Stimulated activated CD4-positive, alpha-beta T cell treated with anti-CD3 and anti-CD28 coated beads, Interleukin-4, amount 100 ng/mL, for 1 hour (primary cell): ENCODE measurements around the gene UMODL1.
"Not testable (repeated sequence)": the region's sequence is repeated elsewhere in the genome, so short reads cannot be mapped to it uniquely, and the experiment has no call there.

ENCODE experiments used
- DNase-seq: peaks from one replicate; pipeline ENCODE4 v3.0.0-alpha.2; 2020

The UMODL1 gene

GRCh38 chr21:42102076-42102475 is 31.0 kb downstream of the UMODL1 start:
- no peak for DNase-seq

DNA sequence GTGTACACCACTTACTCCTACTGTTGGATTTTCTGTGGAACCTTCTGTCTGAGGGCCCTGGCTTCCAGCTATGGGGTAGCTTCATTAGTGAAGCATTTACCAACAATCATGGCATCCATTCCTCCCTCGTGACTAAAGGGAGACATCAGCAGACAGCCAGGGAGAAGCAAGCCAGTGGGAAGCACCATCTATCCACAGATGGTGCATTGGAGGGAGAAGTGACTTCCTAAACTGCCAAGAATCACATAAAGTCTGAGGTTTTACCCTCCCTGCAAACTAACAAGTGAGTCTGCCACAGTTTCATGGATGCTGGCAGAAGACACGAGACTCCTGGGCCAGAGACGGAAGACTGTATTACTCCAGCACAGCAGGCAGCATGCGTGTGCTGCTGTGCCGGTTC is 31.4 kb downstream of the UMODL1 start:
- DNase-seq = no peak

DNA sequence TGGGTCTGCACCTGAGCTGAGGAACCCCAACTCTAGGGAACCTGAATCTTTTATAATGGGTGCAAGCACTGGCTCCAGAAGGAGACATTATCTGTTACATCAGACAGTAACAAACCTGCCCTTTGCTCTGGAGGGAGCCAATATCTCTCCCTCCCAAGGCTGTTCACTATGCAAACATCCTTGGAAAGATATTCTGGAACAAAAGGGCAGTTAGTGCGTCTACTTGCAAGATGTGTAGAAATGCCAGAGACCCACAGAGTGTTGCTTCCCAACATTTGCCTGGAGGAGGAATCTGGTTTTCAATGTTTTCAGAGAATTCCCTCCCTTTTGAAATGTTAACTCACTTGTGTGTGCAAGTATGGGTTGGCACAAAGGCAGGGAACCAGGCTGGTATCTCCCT is 31.9 kb downstream of the UMODL1 start:
- no peak for DNase-seq

DNA sequence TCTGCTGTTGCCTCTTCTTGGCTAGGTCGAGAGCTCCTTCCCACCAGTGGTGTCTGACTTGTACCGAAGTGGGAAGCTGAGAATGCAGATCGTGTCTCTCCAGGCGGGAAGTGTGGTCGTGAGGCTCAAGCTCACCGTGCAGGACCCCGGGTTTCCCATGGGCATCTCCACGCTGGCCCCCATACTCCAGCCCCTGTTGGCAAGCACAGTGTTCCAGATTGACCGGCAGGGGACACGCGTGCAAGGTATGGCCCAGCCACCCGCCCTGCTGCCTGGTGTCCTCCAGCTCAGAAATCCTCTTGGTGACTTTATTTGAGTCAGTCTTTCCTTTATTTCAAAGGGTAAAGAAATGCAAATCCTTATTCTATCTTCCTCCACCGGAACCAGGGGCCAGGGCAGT is 32.7 kb downstream of the UMODL1 start:
- DNase-seq = no peak

- DNase-seq = no peak
Observed at GRCh38 chr21:42105476-42106315, 34.6 kb downstream of the UMODL1 start.

GRCh38 chr21:42106425-42106824 is 35.3 kb downstream of the UMODL1 start:
- DNase-seq = no peak

DNA sequence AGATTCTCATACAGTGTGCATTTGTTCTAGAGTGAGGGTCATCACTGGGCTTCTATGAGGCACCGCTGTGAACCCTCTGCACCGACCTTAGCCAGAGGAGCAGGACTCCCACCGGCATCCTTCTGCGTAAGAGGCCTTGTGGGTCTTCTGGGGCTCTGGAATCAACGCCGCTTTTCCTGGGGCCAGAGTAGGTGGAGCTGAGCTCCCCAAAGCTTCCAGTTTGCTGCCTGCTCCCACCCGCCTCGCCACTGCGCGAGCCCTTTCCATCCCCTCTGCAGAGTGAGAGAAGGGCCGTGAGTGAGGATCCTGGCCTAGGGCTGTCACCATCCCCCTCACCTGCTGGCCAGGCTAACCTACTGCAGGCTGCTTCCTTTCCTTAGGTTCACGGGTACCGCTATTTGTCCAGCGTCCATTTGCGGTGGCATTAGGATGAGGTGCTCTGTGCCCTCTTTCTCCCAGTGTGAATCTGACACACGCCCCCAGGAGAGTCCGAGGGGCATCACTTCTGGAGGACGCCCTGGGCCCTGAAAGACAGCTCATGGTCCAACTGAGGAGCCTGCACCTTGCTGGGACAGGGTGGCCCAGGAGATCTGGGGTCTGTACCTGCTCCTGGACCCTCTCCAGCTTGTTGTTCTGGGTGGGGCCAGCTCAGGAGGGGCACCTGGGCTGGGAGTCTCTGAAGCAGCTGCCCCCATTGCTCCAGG is 36.2 kb downstream of the UMODL1 start:
- DNase-seq = no peak

- DNase-seq = peak; percentile 70
Observed at GRCh38 chr21:42107881-42108553, 36.9 kb downstream of the UMODL1 start.

DNA sequence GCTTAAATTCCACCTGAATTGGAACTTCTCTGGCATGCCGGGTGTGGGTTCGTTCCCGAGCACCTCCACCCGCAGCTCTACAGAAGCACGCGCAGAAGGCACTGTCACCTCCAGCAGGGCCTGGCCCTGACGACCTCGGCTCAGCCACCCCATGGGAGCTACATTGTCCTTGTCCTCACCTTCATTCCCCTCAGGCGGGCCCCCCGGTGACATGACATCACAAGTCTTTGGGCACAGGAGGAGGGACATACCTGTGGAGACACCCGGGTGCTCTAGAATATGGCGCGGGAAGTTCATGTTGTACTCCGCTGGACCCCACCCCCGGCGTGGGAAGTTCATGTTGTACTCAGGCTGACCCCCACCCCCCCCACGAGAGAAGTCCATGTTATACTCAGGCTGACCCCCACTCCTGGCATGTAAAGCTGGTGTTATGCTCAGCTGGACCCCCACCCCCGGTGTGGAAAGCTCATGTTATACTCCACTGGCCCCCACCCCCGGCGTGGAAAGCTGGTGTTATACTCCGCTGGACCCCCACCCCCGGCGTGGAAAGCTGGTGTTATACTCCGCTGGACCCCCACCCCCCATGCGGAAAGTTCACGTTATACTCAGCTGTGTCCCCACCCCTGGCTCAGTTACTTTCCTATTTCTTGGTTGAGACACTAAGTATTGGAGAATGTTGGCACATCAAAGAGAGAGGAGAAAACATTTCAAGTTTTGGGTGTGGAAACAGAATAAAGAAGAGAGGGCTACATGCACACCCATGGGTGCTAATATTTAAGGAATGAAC is 37.6 kb downstream of the UMODL1 start:
- no peak for DNase-seq

DNA sequence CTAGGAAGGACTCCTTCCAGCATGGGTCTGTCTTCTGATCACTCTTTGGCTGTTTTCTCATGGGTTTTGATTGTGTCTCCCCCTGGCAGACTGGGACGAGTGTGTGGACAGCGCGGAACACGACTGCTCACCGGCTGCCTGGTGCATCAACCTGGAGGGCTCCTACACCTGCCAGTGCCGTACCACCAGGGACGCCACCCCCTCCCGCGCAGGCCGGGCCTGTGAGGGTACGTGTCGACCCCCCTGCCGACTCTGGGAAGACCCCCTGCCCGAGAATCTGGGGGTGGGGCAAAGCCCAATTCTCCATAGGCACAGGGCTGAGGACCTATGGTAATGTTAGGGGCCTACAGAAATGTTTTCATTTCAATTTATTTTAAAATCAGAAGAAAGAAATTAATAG is 38.4 kb downstream of the UMODL1 start:
- DNase-seq = no peak

DNA sequence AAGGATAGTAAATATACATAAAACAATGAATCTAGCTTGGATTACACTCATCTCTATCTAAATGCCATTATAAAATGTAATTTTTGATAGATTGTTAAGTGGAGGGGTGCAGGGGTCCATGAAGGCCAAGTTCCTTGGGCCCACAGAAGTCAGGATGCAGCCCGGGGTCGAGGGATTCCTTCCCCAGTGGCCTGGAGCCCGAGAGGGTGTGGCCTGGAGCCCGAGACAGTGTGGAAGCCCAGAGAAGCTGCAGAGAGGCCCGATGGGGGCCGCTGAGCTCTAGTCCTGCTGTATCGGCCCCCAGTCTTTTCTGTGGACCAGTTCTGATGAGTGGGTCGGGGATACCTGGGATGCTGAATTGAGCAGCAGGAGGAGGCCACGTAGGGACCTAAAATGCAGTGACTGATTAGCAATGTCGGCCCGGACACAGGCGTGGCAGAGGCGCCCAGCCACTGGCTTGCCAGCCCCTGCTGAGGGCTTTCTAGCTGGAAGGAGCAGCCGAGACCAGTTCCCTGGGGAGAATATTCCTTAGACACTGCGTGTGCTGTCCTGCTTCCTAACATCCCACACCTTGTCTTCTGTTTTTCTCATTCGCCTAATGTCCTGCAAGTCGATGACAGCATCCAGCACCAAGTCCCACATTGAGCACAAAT is 38.9 kb downstream of the UMODL1 start:
- DNase-seq = no peak

DNA sequence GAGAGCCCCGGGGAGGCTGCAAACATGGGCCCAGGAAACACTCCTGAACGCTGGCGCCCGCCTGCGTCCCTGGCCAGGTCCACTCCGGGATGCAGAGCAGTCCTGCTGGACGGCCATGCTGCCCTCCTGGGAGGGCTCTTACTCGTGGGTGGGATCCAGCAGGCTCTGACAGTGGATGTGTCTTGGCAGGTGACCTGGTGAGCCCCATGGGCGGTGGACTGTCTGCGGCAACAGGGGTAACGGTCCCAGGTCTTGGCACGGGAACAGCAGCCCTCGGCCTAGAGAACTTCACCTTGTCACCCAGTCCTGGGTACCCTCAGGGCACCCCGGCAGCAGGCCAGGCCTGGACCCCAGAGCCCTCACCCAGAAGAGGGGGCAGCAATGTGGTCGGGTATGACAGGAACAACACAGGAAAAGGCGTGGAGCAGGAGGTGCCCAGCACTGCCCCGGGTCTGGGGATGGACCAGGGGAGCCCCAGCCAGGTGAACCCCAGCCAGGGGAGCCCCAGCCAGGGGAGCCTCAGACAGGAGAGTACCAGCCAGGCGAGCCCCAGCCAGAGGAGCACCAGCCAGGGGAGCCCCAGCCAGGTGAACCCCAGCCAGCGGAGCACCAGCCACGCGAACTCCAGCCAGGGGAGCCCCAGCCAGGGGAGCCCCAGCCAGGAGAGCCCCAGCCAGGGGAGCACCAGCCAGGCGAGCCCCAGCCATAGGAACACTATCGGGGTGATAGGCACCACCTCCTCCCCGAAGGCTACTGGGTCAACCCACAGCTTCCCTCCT is 39.8 kb downstream of the UMODL1 start:
- no peak for DNase-seq

- DNase-seq = no peak
Observed at GRCh38 chr21:42111470-42111743, 40.3 kb downstream of the UMODL1 start.

- no peak for DNase-seq
Observed at GRCh38 chr21:42111811-42112210, 40.7 kb downstream of the UMODL1 start.

GRCh38 chr21:42112238-42112637 is 41.1 kb downstream of the UMODL1 start:
- DNase-seq = no peak

- no peak for DNase-seq
Observed at GRCh38 chr21:42112857-42113256, 41.7 kb downstream of the UMODL1 start.

GRCh38 chr21:42113926-42114409 is 42.9 kb downstream of the UMODL1 start:
- DNase-seq = no peak

- DNase-seq = no peak
Observed at GRCh38 chr21:42114646-42115045, 43.5 kb downstream of the UMODL1 start.

- no peak for DNase-seq
Observed at GRCh38 chr21:42115136-42115683, 44.1 kb downstream of the UMODL1 start.

DNA sequence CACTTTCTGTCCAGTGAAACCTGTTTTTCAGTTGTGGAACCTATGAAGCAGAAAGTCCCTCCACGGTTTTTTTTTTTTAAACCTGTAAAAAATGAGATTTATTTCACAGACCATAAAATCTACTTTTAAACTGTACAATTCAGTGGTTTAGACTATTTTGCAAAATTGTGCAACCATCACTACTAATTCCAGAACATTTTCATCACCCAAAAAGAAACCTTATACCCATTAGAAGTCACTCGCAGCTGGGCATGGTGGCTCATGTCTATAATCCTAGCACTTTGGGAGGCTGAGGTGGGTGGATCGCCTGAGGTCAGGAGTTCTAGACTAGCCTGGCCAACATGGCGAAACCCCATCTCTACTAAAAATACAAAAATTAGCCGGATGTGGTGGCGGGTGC is 45.4 kb downstream of the UMODL1 start:
- DNase-seq = not testable (repeated sequence)

DNA sequence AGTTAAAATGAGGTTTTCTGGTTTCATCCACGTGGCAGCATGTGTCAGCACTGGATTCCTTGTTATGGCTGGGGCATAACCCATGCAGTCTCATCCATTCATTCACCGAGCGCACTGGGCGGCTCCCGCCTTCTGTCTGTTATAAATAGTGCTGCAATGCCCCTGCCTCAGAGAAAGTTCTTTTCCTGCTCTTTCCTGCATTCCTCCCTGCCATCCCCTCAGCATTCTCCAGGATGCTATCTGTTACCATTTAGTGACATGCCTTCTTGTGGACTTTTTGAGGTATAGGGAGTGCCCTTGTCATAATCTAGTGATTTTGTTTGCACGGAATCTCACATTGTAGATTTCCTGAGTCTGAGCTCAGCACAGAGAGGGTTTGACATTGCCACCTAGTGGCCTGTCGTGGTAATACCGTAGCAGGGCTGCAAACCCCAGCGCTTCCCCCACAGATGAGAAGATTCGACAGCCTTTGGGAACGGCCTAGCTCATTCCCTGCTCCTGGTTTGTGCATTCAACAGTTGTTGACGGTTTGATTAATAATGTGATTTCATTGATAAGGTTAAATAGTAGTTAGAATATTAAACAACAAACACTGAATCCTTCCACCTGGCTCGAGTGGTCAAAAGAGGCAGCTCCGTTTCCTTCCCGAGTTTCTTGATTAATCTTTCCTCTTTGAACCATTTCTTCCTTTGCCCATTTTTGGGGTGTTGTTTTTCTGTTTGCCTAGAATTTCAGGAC is 46.3 kb downstream of the UMODL1 start:
- peak; percentile 80 for DNase-seq
